HG02973 (cell line): ENCODE results near the gene PARP12.

Source experiments
- ATAC-seq: cut with Tn5 transposase; IDR thresholded peaks from one replicate; pipeline ENCODE4 v1.9.1; 2021; ENCODE audit warnings: moderate library complexity; ENCODE audit not compliant: unreplicated experiment

The PARP12 gene

GRCh38 chr7:140015471-140015970, 47.2 kb downstream of the PARP12 start:
- ATAC-seq = no peak

GRCh38 chr7:140014123-140014522, 48.6 kb downstream of the PARP12 start:
- no peak for ATAC-seq

- no peak for ATAC-seq
Observed at GRCh38 chr7:140013676-140014075, 49.1 kb downstream of the PARP12 start.

- no peak for ATAC-seq
Observed at GRCh38 chr7:140010194-140010895, 52.4 kb downstream of the PARP12 start.

- ATAC-seq = no peak
Observed at GRCh38 chr7:140009735-140010134, 53.0 kb downstream of the PARP12 start.

- no peak for ATAC-seq
Observed at GRCh38 chr7:140008755-140009610, 53.8 kb downstream of the PARP12 start.

- no peak for ATAC-seq
Observed at GRCh38 chr7:140007051-140007690, 55.6 kb downstream of the PARP12 start.

- no peak for ATAC-seq
Observed at GRCh38 chr7:140006600-140006999, 56.2 kb downstream of the PARP12 start.

- no peak for ATAC-seq
Observed at GRCh38 chr7:140005754-140006503, 56.8 kb downstream of the PARP12 start.

- no peak for ATAC-seq
Observed at GRCh38 chr7:140005341-140005740, 57.4 kb downstream of the PARP12 start.

- no peak for ATAC-seq
Observed at GRCh38 chr7:140004672-140005071, 58.1 kb downstream of the PARP12 start.

- ATAC-seq = no peak
Observed at GRCh38 chr7:140003913-140004382, 58.8 kb downstream of the PARP12 start.

GRCh38 chr7:140000666-140001268, 62.0 kb downstream of the PARP12 start:
- no peak for ATAC-seq

GRCh38 chr7:139999516-139999915, 63.2 kb downstream of the PARP12 start:
- no peak for ATAC-seq

- no peak for ATAC-seq
Observed at GRCh38 chr7:139998572-139998971, 64.2 kb downstream of the PARP12 start.

- no peak for ATAC-seq
Observed at GRCh38 chr7:139995017-139995915, 67.5 kb downstream of the PARP12 start.

- no peak for ATAC-seq
Observed at GRCh38 chr7:139994356-139994755, 68.4 kb downstream of the PARP12 start.

- ATAC-seq = no peak
Observed at GRCh38 chr7:139993592-139993991, 69.2 kb downstream of the PARP12 start.

GRCh38 chr7:139993169-139993568, 69.6 kb downstream of the PARP12 start:
- no peak for ATAC-seq
